Articular chondrocyte of knee joint (primary cell): ENCODE results near the gene MIOX. TPM values are rescaled to one million over a fixed set of nuclear protein-coding genes. Genes with fewer than 3 reads are reported as not detected.

ENCODE experiments used
- total RNA-seq: library from RNA; depleted of rRNA; stranded (reverse); fragments of >200 nt; gene quantifications from 2 replicates; pipeline ENCODE4 v1.2.3, GENCODE V29; 2012

MIOX gene
- not detected in 2 replicates for total RNA-seq

GRCh38 chr22:50486561-50487289 lies at the start of gene MIOX:
TSS of gene MIOX (plus strand) at chr22:50486859. CDS start at chr22:50486898, 39 bp downstream.

GRCh38 chr22:50474710-50475651 lies 11.7 kb upstream of the MIOX start, which contains the start of gene SBF1:
TSS of gene SBF1 (minus strand) at chr22:50475035. CDS start at chr22:50474840, 195 bp downstream.

DNA sequence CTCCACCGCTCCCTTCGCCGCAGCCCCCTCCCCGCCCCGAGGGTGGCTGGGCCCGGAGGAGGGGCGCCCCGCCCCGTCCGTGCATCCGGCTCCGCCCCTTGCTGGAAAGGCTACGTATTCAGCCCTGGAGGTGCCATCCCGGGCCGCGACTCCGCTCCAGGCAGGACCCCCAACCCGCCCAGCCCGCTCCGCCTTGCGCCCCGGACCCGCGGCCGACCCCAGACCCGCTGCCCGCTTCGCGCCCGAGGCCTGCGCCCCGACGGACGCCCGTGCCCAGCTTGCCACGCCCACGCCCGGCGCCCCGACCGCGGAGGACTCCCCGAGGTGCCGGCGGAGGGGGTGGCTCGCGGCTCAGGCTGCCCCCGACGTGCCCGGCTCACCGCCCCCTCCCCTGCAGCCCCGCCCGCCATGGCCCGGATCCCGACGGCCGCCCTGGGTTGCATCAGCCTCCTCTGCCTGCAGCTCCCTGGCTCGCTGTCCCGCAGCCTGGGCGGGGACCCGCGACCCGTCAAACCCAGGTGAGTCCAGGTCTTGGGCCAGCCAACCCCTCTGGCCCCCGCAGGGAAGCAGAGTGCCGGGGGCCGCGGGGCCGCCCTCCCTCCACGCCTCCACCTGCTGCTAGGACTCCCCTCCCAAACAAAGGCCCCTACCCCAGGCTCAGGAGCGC lies 5.1 kb upstream of the MIOX start, which contains the start of gene ADM2:
Gene ADM2 (plus strand): TSS at position 104 of the 667 bp plus-strand sequence. CDS start 305 bp downstream, at position 409.

DNA sequence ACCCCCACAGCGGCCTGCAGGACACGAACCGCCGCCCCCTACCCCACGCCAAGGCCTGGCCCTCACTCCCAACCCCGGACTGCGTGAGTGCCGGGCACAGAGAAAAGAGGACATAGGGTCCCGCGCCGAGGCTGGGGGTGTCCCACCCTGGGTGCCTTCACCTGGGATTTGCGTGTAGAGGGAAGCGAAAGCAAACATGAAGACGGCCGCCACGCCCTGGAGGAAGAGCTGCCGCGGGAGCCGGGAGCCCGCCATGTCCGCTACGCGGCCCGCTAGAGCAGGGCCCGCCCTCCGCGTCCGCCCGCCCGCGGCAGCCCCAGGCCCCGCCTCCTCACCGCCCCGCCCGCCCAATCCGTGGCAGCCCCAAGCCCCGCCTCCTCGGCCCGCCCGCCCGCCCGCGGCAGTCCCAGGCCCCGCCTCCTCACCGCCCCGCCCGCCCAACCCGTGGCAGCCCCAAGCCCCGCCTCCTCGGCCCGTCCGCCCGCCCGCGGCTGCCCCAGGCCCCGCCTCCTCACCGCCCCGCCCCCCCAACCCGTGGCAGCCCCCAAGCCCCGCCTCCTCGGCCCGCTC lies 20.8 kb downstream of the MIOX start, which contains the start of gene LMF2:
Gene LMF2 (minus strand): TSS at position 282 of the 570 bp plus-strand sequence. CDS start 27 bp downstream, at position 255.

GRCh38 chr22:50507991-50508884 lies 21.6 kb downstream of the MIOX start, which contains the start of gene NCAPH2:
TSS of gene NCAPH2 (plus strand) at chr22:50508224. CDS start at chr22:50508338, 114 bp downstream.

GRCh38 chr22:50525104-50525857 lies 38.6 kb downstream of the MIOX start, which contains the start of gene SCO2:
TSS of gene SCO2 (minus strand) at chr22:50525598. CDS start at chr22:50524411, 1,187 bp downstream.

DNA sequence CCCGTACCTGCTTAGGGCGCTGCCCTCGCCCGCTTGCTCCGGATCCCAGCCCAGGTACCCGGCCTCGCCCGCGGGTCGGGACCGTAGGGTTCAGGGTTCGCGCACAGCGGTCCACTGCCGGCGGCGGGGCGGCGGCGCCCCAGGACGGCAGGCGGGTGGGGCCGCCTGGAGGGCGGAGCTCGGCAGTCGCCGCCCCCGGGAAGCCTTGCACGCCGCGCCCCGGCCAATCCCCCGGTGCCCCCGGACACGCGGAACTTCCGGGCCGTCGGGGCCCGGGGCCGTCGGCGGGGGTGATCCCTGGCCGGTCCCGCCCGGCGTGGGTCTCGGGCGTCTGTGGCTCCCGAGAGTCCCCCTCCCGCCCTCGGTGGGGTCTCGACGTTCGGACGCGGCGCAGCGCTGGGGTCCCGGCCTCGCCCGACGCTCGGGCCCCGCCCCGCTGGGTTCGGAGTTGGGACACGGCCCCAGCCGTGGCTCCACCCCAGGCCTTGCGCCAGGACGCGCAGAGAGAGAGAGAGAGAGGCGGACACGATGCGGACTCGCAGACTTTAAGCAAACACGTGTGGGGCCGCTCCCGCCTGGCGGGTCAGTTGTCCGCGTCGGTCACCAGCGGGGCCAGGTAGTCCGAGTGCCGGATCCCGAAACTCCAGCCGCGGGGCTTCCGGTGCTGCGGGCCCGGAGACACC lies 43.4 kb downstream of the MIOX start, which contains the start of gene TYMP:
Gene TYMP (minus strand): TSS at position 116 of the 683 bp plus-strand sequence. CDS start 303 bp downstream, outside the sequence.

Other genes starting within 250 kb of the MIOX start
- 18.3 and 20.1 TPM in 2 replicates for gene TUBGCP6, start 241.8 kb upstream of the MIOX start, total RNA-seq
- 12.4 and 13.6 TPM in 2 replicates for gene HDAC10, start 235.6 kb upstream of the MIOX start, total RNA-seq
- gene MAPK12, start 225.2 kb upstream of the MIOX start, total RNA-seq = 26.3 and 32.1 TPM in 2 replicates
- 5.2 and 5.3 TPM in 2 replicates for gene MAPK11, start 216.5 kb upstream of the MIOX start, total RNA-seq
- gene PLXNB2, start 179.2 kb upstream of the MIOX start, total RNA-seq = 179 and 192 TPM in 2 replicates
- 3.7 and 4.4 TPM in 2 replicates for gene DENND6B, start 159.8 kb upstream of the MIOX start, total RNA-seq
- gene PPP6R2, start 143.5 kb upstream of the MIOX start, total RNA-seq = 25.7 and 36.8 TPM in 2 replicates
- 46.3 and 52.2 TPM in 2 replicates for gene SBF1, start 11.8 kb upstream of the MIOX start, total RNA-seq
- gene ADM2, start 5.3 kb upstream of the MIOX start, total RNA-seq = 3.0 and 4.4 TPM in 2 replicates
- gene LMF2, start 20.8 kb downstream of the MIOX start, total RNA-seq = 40.6 and 46.5 TPM in 2 replicates
- gene NCAPH2, start 21.4 kb downstream of the MIOX start, total RNA-seq = 23.5 and 26.5 TPM in 2 replicates
- 2.5 TPM in 2 replicates for gene SCO2, start 38.7 kb downstream of the MIOX start, total RNA-seq
- 50.7 and 69.0 TPM in 2 replicates for gene TYMP, start 43.2 kb downstream of the MIOX start, total RNA-seq
- gene KLHDC7B, start 59.0 kb downstream of the MIOX start, total RNA-seq = 0.11 and 0.13 TPM in 2 replicates
- not detected in 2 replicates for gene SYCE3, start 76.1 kb downstream of the MIOX start, total RNA-seq
- gene CPT1B, start 91.6 kb downstream of the MIOX start, total RNA-seq = 2.4 TPM in 2 replicates
- gene CHKB, start 96.0 kb downstream of the MIOX start, total RNA-seq = 21.5 and 26.7 TPM in 2 replicates
- gene MAPK8IP2, start 113.9 kb downstream of the MIOX start, total RNA-seq = 0.86 and 1.0 TPM in 2 replicates
- 28.0 and 30.6 TPM in 2 replicates for gene ARSA, start 141.3 kb downstream of the MIOX start, total RNA-seq
- gene SHANK3, start 186.0 kb downstream of the MIOX start, total RNA-seq = 0.39 and 0.54 TPM in 2 replicates